ENCODE data around the gene ATF4.
"Not testable (repeated sequence)": the region's sequence is repeated elsewhere in the genome, so short reads cannot be mapped to it uniquely, and the experiment has no call there.

The ATF4 gene

DNA sequence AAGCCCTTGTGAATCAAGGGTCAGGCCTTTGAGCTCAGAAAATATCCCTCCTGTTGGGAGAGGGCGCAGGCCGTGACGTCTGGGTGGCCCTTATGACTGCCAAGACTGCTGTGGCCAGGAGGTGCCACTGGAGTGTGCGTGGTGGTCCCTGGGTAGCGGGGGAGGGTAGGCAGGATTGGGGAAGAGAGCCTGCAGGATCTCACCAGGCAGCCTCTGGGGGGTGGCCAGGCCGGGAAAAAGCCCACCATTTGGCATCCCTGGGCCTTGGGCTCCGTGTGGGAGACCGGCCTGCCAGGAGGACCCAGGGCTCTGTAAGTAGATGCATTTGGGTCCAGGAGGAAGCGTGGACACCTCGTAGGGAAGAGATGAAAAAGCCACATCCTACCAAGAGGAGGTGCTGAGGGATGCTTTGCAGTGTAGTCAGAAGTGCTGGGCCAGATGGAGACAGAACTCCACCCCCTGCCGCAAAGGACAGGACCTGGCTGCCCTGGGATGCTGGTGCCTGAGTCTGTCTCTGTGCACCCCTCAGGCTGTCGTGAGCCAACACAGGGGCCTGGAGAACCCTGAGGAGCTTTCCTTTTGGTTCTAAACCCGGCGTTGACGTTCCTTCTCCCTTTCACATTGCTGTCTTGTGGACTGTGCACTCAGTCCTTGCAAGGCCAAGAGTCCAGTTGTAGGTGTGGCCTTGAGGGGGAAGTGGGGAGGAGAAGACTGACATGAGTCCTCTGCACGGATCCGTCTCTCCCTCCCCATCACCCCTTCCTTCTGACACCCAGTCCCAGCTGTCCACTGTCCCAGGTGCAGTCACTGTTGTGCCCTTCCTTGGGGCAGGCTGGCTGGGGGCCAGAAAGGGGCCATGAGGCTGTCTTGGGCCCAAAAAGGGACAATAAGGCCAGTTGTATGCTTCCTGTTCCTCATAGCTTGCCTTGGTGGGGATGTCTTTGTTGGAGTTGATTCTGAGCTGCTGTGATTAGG is 31.0 kb upstream of the ATF4 start:
- no peak for DNase-seq (ENCODE audit: low spot score)

DNA sequence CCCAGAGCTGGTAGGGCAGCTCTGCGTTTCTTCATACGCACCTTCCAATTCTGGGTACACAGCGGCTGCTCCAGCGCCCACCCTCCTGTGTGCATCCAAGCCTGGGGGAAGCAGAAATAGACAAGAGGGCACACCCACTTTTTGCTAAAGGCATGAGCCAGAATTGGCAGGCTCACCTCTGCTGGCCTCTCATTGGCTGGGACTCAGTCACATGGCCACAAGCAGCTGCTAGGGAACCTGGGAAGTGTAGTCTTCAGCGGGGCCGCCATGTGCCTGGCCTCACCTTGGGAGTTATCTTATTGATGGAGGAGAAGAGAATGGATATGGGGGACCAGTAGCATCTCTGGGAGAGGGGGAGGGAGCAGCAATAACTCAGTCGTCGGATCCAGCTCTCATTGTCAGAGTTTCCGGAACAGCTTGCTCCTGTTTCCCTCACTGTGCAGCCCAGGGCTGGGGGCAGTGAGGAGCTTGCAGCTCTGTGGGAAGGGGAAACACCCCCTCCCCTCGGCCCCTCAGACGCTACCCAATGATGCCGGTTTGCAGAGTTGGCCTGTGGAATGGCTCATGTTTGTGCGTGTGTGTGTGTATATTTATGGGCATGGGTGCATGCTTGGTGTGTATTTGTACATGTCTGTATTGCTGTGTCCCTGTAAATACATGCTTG is 30.1 kb upstream of the ATF4 start:
- DNase-seq (ENCODE audit: low spot score) = peak; percentile 86

DNA sequence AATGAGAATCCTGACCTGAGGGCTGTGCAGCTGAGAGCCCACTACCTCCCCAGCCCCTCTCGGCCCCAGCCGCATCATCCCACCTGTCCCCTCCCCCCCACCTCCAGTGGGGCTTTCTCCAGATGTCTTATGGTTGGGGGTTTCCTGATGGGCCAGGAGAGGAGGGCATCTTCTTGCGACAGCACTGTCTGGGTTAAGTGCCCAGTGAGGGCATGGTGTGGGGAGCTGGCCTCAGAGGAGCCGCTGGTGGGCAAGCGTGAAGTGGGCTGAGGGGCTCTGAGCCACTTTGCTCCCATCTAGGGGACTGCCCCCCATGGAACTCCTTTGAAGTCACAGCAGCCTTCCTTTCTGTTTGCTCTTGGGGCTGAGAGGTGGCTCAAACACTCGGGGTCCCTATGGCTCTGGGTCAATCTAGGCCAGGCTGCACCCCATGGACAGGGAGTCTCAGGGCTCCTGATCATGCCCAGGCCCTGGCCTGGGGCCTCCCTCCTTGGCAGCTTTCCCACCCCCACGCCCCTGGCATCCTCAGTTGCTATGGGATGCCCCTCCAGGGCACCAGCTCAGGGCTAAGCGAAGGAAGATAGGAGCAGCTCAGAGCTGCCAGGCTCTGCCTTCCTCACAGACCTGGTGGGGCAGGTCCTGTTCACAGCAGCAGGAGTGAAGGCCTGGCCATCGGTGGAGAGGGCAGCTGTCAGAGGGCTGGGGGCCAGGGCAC is 29.2 kb upstream of the ATF4 start:
- DNase-seq (ENCODE audit: low spot score) = no peak

DNA sequence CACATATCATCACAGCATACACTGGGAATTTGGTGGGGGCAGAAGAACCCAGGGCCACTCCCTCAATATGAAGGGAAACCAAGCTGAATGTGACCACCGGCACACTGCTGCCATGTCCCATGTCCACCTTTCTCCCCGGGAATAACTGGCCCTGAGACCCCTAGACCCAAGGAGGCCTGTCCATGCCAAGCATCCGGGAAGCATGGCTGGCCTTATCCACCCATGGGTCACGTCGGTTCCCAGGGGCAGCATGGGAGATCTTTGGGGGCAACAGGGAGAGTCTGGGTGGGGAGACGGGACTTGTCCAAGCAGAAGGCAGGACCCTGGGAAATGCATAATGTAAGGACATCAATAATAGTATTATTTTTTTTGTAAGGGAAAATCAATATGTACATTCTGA is 28.7 kb upstream of the ATF4 start:
- DNase-seq (ENCODE audit: low spot score) = no peak

DNA sequence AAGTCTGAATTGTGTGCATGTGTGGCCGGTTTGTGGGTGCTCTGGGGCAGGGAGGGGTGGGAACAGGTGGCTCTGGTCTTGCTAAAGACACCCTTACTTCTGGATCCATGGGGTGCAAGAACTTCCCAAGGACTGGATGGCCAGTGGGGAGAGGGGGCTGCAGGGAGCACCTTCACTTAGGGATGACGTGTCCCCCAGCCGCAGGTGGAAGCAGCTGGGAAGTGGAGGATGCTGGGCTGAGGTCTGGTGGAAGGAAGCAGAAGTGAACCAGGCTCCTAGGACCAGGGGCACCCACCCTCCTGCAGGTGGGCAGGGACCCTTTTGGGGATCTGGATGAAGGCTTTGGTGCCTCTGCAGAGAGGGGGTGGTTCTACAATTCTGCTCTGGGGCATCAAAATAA is 28.2 kb upstream of the ATF4 start:
- DNase-seq (ENCODE audit: low spot score) = no peak

DNA sequence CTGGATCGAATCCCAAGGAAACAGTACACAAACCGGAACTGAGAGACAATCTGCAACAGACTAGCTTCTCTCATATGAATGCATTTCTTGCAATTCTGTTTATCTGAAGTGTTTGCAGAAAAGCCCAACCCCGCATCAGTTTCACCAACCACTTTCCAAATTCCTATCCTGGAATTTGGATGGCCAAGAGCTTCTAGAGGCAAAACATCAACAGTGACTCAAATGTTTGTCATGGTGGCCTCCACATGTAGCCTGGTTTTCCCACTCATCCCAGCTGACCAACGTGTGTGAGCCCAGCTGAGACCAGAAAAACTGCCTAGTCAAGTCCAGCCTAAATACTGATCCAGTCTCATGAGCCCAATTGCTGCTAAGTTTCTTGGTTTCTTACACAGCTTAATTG is 26.6 kb upstream of the ATF4 start:
- no peak for DNase-seq (ENCODE audit: low spot score)

DNA sequence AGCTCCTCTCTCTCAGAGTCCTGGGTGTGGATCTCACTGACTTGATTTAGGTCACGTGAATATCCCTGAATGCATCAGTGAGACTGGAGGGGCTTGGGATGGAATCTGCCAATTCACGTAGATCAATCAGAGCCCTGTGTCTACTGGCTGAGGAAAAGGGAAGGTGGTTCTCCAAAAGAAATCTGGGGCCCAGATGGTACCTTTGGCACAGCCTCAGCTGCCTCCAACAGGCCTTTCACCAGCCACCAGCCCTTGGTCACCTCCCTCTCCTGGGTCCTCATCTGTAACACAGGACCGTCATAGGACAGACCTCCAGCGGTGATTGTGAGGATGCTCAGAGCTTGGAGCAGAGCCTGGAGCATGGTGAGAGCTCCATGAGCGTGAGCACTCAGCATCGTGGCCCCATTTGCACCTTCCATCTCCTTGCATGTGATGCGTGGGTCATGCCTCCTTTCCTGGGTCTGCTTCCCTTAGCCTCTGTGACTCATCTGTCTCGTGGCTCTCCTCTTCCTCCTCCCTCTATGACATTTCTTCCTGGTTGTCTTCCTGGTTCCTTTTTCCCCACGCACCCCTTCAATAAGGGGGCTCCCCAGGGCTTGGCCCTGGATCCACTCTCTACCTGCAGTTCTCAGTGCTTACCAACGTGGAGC is 25.8 kb upstream of the ATF4 start:
- DNase-seq (ENCODE audit: low spot score) = no peak

DNA sequence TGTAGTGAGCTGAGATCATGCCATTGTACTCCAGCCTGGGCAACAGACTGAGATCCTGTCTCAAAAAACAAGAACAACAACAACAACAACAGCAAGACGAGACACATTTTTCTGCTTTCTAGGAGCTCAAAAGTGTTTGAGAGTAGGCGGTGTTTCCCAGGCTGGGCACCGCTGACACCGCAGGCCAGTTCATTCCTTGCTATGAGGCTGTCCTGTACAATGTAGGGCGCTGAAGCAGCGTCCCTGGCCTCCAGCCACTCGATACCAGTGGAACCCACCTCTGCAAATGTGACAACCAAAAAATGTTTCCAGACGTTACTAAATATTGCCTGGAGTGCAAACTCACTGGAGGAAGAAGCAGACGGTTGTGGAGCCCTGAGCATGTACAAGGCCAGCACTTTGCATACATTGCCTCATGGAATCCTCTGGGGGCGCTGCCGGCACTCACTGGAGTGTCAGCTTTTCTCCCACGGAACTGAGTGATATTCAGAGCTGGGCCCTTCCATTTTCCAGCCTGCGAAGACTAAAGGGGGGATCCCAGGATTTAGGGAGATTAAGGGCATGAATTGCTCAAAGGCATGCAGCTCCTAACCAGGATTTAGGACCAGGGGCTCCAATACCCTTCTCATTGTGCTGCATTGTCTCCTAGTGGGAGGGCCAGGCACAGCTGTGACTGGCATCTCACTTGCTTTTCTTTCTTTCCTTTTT is 24.1 kb upstream of the ATF4 start:
- DNase-seq (ENCODE audit: low spot score) = peak; percentile 72

DNA sequence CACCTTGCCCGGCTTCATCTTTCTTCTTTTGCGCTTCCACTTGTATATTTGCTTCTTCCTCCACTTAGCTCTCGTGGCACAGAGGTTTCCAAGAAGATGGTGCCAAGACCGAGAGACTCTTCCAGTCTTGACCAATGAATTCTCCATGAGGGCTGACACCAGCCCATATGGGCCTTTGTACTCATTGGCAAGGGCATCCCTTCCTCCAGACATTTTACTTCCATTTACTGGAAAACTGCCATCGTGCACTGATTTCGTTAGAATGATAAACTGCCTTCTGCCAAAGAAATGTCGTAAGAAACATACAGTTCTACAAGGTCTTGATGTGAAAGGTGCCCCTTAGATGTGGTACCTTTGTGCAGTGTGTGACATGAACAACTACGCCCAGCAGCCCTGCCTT is 22.9 kb upstream of the ATF4 start:
- DNase-seq (ENCODE audit: low spot score) = no peak

DNA sequence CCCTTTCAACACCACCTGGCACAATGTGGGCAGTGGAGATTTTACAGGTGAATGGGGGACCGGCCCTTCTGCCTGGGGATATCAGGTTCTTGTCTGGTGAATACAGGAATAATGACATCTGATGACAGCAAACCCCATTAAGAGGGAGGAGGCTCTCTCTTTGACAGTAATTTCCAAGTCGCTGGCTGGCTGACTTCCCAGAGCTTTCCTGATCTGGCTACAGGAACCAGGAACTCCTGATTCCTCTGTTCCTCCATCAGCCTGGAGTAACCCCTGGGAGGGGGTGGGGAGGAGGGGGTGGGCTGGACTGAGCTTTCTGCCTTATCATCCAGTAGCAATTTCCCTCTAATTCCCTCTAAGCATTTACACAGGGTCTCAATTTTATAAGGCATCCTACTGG is 22.0 kb upstream of the ATF4 start:
- no peak for DNase-seq (ENCODE audit: low spot score)

DNA sequence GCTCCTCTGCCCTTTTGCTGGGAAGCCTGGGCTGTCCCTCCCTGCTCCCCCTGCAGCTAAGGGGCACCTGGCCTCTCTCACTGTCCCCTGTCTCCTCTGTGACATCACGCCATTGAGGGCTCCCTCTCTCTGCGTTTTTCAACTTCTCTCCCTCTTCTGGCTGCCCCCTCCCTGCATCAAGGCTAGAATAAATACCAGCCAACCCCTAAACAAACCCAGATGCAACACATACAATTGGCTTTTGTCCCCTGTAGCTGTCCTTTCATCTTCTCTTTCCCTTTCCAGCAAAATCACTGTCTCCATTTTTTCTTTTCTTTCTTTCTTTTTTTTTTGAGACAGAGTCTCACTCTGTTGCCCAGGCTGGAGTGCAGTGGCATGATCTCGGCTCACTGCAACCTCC is 21.6 kb upstream of the ATF4 start:
- DNase-seq (ENCODE audit: low spot score) = no peak

DNA sequence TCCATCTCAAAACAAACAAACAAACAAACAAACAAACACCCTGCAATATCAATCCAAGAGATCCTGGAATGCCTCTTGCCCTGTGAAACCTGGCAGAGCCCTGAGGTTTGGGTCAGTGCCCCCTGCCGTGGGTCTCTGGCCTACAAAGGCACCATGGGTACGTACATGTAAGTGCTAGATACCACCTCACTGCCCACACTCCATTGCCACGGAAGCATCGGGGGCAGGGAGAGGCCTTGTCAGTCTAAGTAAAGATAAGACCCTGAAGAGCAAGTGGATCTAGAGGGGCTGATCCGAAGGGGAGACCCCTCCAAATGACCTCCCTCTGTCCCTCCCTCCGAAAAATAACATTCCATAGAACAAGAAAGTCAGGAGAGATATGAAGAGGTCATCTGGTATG is 20.3 kb upstream of the ATF4 start:
- DNase-seq (ENCODE audit: low spot score) = no peak

DNA sequence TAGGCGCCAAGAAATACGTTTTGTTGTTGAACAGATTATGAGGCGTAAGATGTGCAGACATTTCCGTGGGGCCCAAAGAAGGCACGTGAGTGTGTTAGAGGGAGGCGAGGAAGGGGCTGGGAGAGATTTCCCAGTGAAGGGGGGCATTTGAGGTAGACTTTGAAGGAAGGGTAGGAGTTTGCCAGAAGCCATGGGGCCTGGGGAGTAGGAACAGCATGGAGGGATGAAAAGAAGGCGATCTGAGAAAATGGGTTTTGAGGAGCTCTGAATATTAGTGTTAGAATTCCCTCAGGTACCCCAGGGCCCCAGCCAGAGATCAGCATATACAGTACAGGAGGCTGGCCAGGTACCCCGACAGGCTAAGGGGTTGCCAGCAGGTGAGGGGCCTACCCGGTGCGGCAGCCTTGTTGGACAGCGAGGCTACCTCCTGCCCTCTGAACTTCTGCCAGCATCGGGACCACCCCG is 18.7 kb upstream of the ATF4 start:
- DNase-seq (ENCODE audit: low spot score) = no peak

DNA sequence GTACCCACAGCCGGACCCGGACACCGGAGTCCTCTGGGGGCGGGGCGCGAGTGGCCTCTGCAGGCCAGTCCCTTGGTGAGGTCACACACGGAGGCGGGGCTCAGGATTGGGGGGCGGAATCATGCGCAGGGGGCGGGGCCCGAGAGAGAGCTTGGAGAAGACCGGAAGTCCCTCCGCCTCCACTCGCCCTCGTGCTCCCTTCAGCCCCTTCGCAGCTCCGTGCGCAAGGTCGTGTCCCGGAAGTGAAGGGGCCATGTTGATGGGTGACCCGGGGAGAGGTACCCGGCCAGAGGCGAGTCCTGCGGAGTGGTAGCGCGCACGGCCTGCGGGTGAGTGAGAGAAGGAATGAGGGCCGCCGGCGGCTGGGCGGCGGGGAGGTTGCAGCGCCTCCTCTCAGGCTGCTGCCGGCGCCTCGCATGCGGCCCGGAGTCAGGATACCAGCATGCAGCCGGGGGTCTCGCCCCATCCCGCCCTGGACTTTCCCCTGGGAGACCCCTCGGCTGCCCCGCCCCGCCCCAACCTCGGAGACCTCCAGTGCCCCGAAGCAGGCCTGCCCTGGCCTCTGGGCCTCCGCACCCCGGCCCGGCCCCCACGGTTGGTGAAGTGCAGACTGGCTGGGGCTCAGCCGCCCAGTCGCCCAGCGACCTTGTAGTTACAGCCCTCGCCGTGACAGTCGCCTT is 18.1 kb upstream of the ATF4 start, which contains the start of gene MIEF1:
Gene MIEF1, plus strand, starts transcription at position 182 of the 680 bp plus-strand sequence. CDS start 9,005 bp downstream, outside the sequence.
- DNase-seq (ENCODE audit: low spot score) = peak; percentile 94

DNA sequence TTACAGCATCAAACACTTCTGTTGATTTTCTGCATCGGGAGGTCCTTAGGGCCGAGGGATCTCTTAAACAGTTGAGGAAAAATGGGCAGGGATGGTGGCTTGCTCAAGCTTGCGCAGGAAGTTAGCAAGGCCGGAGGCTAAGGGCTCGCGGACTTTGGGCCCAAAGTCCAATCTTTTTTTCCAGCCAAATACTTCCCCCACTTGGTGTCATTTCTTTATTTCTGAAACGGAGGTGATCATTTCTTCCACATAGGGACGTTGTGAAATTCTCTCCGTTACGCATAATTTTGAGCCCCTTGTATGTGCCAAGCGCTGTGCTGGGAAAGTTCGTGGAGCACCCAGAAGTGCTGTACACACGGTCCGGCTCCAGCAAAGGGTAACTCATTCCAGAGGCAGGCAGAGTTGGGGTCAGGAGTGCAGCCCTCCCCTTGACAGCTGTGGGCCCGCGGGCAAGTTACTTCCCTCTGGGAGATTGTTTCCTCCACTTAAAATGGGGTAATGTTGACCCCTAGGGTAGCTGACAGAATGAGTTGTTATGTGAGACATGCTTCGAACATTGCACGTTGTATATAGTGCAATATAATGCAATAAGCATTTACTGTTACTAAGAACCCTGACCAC is 17.5 kb upstream of the ATF4 start:
- no peak for DNase-seq (ENCODE audit: low spot score)

DNA sequence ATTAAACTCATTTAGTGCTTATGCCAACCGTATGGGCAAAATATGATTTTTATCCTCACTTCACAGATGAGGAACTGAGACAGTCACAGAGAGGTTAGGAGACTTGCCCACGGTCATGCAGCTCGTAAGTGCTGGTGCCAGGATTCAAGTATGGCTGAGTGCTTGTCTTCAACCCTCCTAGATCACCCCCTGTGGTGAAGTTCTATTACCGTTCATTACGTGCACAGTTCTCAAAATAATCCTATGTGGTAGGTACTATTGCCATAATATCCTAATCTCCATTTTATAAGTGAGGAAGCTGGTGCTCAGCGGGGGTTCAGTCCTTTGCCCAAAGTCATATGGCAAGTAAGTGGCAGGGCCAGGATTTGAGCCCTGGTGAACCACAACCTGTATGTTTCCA is 16.7 kb upstream of the ATF4 start:
- DNase-seq (ENCODE audit: low spot score) = no peak

DNA sequence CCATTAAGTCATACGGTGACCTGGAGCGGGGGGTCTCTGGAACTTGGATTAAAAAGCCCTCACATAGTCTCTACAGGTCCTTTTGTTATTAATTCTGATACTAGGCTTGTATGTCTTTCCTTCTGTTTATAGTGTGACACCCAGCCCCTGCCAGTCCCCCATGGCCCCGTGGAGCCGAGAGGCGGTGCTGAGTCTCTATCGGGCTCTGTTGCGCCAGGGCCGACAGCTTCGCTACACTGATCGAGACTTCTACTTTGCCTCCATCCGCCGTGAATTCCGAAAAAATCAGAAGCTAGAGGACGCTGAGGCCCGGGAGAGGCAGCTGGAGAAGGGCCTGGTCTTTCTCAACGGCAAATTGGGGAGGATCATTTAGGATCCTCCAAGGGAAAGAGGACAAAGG is 16.3 kb upstream of the ATF4 start:
- no peak for DNase-seq (ENCODE audit: low spot score)

DNA sequence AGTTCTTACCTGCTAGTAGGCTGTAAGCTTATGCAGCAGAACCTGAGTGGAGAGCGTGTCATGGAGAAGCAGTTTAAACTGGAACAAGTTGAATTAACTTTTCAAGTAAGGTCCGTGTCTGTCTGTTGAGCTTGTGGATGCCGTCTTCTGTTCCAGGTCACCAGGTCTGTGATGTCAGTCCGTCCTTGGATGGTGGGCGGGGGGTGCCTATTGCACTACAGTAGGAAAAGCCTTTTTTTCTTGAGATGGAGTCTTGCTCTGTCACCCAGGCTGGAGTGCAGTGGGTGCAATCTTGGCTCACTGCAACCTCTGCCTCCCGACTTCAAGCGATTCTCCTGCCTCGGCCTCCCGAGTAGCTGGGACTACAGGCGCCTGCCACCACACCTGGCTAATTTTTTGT is 13.3 kb upstream of the ATF4 start:
- DNase-seq (ENCODE audit: low spot score) = not testable (repeated sequence)

DNA sequence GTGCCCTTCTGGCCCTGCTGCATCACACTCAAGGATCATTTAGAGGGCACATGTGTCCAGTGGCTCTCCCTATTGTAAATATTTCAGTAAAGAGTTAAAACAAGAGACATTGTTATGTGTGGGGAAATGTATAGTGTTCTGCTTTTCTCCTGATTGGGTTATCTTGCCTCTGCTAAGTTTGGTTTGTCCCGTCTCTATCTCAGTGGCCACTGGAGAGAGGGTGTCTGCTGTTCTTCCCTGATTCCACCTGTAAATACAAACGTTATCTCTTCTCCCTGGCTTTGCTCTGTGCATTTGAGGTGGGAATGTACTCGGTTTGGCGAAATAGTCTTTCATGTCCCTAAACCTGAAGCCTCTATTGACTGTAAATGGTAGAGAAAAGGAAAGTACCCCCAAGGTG is 12.0 kb upstream of the ATF4 start:
- no peak for DNase-seq (ENCODE audit: low spot score)

DNA sequence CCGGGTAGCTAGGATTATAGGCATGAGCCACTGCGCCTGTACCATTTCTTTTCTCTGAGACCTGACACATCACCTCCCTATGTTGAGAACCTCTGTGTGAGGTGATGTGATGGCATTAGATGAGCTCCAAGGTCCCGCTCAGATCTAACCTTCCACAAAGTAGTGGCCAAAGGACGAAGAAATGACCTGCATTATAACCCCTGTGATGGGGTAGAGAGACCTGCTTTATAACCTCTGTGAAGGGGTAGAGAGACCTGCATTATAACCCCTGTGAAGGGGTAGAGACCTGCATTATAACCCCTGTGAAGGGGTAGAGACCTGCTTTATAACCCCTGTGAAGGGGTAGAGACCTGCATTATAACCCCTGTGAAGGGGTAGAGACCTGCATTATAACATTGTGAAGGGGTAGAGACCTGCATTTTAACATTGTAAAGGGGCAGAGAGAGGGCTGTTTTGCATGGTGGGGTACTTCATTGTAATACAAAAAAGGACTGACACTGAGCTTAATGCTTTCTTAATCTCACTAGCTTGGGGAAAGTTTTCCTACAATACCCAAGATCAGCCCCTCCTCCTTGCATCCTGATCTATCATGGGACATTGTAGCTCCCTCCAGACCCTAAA is 9.7 kb upstream of the ATF4 start:
- DNase-seq (ENCODE audit: low spot score) = no peak
